ENCODE measurements around the gene TFCP2.

DNA sequence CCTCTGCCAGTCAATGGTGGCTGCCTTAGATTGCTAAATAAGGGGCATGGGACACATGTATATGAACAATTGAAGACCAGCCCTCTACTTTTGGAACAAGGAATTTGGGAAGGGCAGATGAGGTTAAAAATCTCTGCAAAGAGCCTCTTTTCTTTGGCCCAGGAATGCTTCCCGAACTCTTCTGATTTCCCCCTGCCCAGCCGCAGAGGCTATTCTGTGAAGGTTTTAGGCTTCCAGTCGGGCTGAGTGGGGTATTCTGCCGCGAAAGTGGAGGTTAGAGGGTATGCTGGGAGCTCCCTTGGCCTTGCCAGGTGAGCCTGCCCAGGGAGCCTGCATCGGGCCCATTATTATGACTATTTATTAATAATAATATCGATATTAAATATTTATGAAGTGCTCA, 43.7 kb upstream of the TFCP2 start:
- TF ChIP-seq GATAD2A (CRISPR knock-in tag; IDR thresholded peaks at IDR 0.05) (no peak), SRF (IDR thresholded peaks at IDR 0.05; ENCODE audit: low read depth, low read length) (no peak), ZNF766 (CRISPR knock-in tag; IDR thresholded peaks at IDR 0.05; ENCODE audit: borderline replicate concordance) (no peak), ZNF274 (CRISPR knock-in tag; IDR thresholded peaks at IDR 0.05) (no peak)
- TF ChIP-seq, protein P1, sequence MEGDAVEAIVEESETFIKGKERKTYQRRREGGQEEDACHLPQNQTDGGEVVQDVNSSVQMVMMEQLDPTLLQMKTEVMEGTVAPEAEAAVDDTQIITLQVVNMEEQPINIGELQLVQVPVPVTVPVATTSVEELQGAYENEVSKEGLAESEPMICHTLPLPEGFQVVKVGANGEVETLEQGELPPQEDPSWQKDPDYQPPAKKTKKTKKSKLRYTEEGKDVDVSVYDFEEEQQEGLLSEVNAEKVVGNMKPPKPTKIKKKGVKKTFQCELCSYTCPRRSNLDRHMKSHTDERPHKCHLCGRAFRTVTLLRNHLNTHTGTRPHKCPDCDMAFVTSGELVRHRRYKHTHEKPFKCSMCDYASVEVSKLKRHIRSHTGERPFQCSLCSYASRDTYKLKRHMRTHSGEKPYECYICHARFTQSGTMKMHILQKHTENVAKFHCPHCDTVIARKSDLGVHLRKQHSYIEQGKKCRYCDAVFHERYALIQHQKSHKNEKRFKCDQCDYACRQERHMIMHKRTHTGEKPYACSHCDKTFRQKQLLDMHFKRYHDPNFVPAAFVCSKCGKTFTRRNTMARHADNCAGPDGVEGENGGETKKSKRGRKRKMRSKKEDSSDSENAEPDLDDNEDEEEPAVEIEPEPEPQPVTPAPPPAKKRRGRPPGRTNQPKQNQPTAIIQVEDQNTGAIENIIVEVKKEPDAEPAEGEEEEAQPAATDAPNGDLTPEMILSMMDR (CRISPR knock-in tag; IDR thresholded peaks at IDR 0.05) = no peak

Data from HepG2 (cell line).